ENCODE measurements around the gene AKIRIN1.

AKIRIN1 gene

DNA sequence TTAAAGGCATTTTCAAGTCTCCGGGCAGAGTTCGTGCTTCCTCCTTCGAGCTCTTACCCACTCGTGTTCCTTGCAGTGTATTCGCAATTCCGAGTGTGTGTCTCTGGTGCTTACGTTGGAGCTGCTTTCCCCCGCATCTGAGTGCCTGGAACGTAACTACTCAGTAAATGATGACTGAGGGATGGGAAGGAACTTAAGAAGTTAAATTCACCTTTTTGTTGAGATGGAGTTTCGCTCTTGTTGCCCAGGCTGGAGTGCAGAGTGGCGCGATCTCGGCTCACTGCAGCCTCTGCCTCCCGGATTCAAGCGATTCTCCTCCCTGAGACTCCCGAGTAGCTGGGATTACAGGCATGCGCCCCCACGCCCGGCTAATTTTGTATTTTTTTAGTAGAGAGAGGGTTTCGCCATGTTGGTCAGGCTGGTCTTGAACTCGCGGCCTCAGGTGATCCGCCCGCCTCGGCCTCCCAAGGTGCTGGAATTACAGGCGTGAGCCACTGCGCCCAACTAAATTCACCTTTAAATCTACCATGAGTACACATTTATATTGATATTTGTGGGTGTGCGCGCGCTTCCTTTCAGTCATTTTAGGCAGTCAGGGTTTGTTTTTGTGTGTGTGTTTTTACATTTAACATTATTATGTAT lies 35.9 kb downstream of the AKIRIN1 start:
- TF ChIP-seq, protein P1, sequence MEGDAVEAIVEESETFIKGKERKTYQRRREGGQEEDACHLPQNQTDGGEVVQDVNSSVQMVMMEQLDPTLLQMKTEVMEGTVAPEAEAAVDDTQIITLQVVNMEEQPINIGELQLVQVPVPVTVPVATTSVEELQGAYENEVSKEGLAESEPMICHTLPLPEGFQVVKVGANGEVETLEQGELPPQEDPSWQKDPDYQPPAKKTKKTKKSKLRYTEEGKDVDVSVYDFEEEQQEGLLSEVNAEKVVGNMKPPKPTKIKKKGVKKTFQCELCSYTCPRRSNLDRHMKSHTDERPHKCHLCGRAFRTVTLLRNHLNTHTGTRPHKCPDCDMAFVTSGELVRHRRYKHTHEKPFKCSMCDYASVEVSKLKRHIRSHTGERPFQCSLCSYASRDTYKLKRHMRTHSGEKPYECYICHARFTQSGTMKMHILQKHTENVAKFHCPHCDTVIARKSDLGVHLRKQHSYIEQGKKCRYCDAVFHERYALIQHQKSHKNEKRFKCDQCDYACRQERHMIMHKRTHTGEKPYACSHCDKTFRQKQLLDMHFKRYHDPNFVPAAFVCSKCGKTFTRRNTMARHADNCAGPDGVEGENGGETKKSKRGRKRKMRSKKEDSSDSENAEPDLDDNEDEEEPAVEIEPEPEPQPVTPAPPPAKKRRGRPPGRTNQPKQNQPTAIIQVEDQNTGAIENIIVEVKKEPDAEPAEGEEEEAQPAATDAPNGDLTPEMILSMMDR (IDR thresholded peaks at IDR 0.05; ENCODE audit: borderline replicate concordance, control extremely low read depth, extremely low read depth, insufficient read depth, missing control alignments): no peak
- in situ Hi-C loops (cut with MboI; ENCODE audit: low sequenced_read_pairs, unreplicated experiment): no loop called here
- DNase-seq (ENCODE audit: low spot score): no peak

DNA sequence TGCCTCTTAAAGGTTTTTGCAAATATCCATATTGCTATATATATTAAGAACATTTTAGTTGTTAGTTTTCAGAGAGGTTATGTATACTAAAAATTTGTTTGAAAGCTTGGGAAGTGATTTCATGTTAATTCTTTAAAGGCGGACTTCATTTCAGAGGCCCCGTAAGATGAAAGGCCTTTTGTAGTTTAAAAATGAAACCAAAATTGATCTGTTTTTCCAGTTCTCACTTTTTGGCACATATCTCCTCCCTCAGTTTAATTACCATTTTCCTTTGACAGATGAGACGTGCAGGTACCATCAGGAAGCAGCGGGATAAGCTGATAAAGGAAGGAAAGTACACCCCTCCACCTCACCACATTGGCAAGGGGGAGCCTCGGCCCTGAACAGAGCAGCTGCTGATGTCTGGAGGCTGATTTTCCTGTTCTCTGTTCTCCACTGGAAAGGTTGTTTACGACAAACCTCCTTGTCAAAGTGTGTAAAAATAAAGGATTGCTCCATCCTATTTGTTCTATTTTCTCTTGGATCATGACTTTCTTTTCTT lies 43.1 kb downstream of the AKIRIN1 start:
- no peak for DNase-seq (ENCODE audit: low spot score)
- in situ Hi-C loops (cut with MboI; ENCODE audit: low sequenced_read_pairs, unreplicated experiment): no loop called here
- TF ChIP-seq, protein P1 (IDR thresholded peaks at IDR 0.05; ENCODE audit: borderline replicate concordance, control extremely low read depth, extremely low read depth, insufficient read depth, missing control alignments): no peak

DNA sequence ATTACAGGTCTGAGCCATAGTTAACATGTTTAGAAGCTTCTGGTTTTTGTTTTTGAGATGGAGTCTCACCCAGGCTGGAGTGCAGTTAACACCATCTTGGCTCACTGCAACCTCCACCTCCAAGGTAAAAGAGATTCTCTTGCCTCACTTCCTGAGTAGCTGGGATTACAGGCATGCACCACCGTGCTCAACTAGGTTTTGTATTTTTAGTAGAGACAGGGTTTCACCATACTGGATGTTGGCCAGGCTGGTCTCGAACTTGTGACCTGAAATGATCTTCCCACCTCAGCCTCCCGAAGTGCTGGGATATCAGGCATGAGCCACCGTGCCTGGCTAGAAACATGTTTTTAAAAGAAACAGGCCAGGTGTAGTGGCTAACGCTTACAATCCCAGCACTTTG lies 45.6 kb downstream of the AKIRIN1 start:
- in situ Hi-C loops (cut with MboI; ENCODE audit: low sequenced_read_pairs, unreplicated experiment): no loop called here
- DNase-seq (ENCODE audit: low spot score): no peak
- TF ChIP-seq, protein P1 (IDR thresholded peaks at IDR 0.05; ENCODE audit: borderline replicate concordance, control extremely low read depth, extremely low read depth, insufficient read depth, missing control alignments): no peak

DNA sequence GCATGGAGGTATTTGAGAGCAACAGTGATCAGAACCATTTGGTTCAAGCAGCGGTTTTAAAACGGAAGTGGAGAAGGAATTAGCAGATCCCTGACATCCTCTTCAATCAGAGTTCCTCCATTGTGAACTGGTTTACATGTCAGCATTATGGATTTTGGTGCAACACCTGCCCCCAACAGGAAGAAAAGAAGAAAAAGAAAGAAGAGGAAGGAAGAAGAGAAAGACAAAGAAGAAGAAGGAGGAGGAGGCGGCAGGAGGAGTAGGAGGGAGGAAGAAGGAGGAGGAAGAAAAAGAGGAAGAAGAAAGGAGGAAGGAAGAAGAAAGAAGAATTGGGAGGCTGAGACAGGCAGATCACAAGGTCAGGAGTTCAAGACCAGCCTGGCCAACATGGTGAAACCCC lies 52.4 kb downstream of the AKIRIN1 start:
- in situ Hi-C loops (cut with MboI; ENCODE audit: low sequenced_read_pairs, unreplicated experiment): no loop called here
- TF ChIP-seq, protein P1 (IDR thresholded peaks at IDR 0.05; ENCODE audit: borderline replicate concordance, control extremely low read depth, extremely low read depth, insufficient read depth, missing control alignments): no peak
- DNase-seq (ENCODE audit: low spot score): no peak

DNA sequence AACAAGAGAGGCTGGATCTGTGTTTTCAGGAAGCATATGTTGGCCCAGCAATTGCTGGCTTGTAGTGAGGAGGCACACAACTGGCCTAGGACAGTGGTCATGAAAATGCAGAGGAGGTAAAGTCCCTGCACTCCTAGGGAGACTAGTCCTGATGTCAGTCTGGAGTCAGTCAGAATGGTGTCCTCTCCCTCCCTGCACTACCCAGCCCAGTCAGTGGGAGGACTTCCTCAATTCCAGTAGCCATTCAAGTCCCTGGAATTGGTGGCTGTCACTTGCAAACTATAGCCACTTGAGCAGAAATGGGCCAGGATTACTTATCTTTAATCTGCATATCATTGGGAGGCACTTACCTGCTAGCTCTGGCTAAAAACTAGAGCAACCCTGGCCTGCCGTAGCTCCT lies 53.7 kb downstream of the AKIRIN1 start:
- no peak for DNase-seq (ENCODE audit: low spot score)
- in situ Hi-C loops (cut with MboI; ENCODE audit: low sequenced_read_pairs, unreplicated experiment): no loop called here
- TF ChIP-seq, protein P1 (IDR thresholded peaks at IDR 0.05; ENCODE audit: borderline replicate concordance, control extremely low read depth, extremely low read depth, insufficient read depth, missing control alignments): no peak

DNA sequence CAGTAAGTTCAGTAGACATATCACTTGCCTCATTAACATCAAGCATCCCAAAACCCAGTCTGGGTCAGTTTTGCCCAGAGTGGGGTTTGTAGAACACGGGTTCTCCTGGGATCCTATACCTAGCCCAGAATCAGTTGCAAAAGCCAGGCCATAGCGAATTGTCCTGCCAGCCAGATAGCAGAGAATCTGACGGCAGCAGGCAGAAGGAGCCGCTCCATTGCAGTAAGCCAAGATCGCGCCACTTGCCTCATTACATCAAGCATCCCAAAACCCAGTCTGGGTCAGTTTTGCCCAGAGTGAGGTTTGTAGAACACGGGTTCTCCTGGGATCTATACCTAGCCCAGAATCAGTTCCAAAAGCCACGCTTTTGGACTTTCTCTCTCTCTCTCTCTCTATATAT lies 54.2 kb downstream of the AKIRIN1 start:
- TF ChIP-seq, protein P1 (IDR thresholded peaks at IDR 0.05; ENCODE audit: borderline replicate concordance, control extremely low read depth, extremely low read depth, insufficient read depth, missing control alignments): no peak
- in situ Hi-C loops (cut with MboI; ENCODE audit: low sequenced_read_pairs, unreplicated experiment): no loop called here
- DNase-seq (ENCODE audit: low spot score): no peak

All from GM13976 (cell line).